ENCODE data around the gene KIFC1. TPM values are rescaled to one million over a fixed set of nuclear protein-coding genes. Genes with fewer than 3 reads are reported as not detected.

Gene KIFC1
- total RNA-seq, 4 donors from 2014 or later = 0.64 to 1.4 TPM; not detected in 2

GRCh38 chr6:33418690-33419291 lies 27.2 kb downstream of the KIFC1 start:
- TF ChIP-seq POLR2A (IDR thresholded peaks at IDR 0.05) (no peak), CTCF (IDR thresholded peaks at IDR 0.05 in 4 of 5, conservative IDR thresholded peaks at IDR 0.05 in 1 of 5) (no peak)
- in situ Hi-C loops (cut with MboI; ENCODE audit: low sequenced_read_pairs in 4 of 4) (loop anchor here in 1 of 4 donors (25.0 kb wide), 1 partner anchor 456 kb away; the partner anchor contains the start of genes BRD2 and HLA-DMA), intact Hi-C loops (cut with DNase I; ENCODE audit: low total_unique reads) (loop anchor here (1.0 to 5.0 kb wide), 2 partner anchors 8 to 216 kb away; partner anchors contain the start of genes HSD17B8, RXRB and SLC39A7)
- H3K27me3 ChIP-seq = no peaks in the 10 kb centered on the region
- H3K36me3 ChIP-seq = peaks cover 0 to 28% of the 10 kb centered on the region in 2 donors
- peak overlapping the region; percentile 49 to 70 (median 60) for H3K4me3 ChIP-seq
- ATAC-seq (no peak), DNase-seq (no peak)
- H3K4me1 ChIP-seq = peaks cover 20 to 22% of the 10 kb centered on the region in 2 donors
- H3K9me3 ChIP-seq = no peaks in the 10 kb centered on the region
- H3K27ac ChIP-seq = peak overlapping the region; percentile 84 to 94 (median 88)

- peak within 1 kb of the TSS in 3 of 4 donors; percentile 26 to 38 (median 34) for H3K4me3 ChIP-seq
- H3K9me3 ChIP-seq = no peaks in the 10 kb centered on the region
- peaks cover 0 to 17% of the 10 kb centered on the region in 2 donors for H3K36me3 ChIP-seq
- DNase-seq (no peak), ATAC-seq (no peak)
- intact Hi-C loops (cut with DNase I; ENCODE audit: low total_unique reads) (loop anchor here (5.0 kb wide), 1 partner anchor 218 kb away; the partner anchor contains the start of genes HSD17B8, RXRB and SLC39A7), in situ Hi-C loops (cut with MboI; ENCODE audit: low sequenced_read_pairs in 4 of 4) (loop anchor here in 1 of 4 donors (25.0 kb wide), 1 partner anchor 458 kb away; the partner anchor contains the start of genes BRD2 and HLA-DMA)
- TF ChIP-seq POLR2A (IDR thresholded peaks at IDR 0.05) (no peak), CTCF (IDR thresholded peaks at IDR 0.05 in 4 of 5, conservative IDR thresholded peaks at IDR 0.05 in 1 of 5) (no peak)
- H3K27me3 ChIP-seq = no peaks in the 10 kb centered on the region
- peak within 1 kb of the TSS; percentile 84 to 94 (median 88) for H3K27ac ChIP-seq
- H3K4me1 ChIP-seq = peaks cover 27 to 28% of the 10 kb centered on the region in 2 donors
Measured at GRCh38 chr6:33419580-33420490, 28.2 kb downstream of the KIFC1 start, which contains the start of gene SYNGAP1. Gene SYNGAP1 (plus strand): TSS chr6:33420065. CDS start chr6:33420265, 200 bp downstream.

GRCh38 chr6:33420491-33421343 lies 29.1 kb downstream of the KIFC1 start:
- Histone ChIP-seq H3K27me3 (no peaks in the 10 kb centered on the region), H3K27ac (peak overlapping the region in 3 of 4 donors; percentile 28 to 94 (median 90)), H3K4me1 (peaks cover 32 to 33% of the 10 kb centered on the region in 2 donors), H3K9me3 (no peaks in the 10 kb centered on the region), H3K4me3 (peak overlapping the region in 2 of 4 donors; percentile 26 to 38), H3K36me3 (peaks cover 0 to 8% of the 10 kb centered on the region in 2 donors)
- in situ Hi-C loops (cut with MboI; ENCODE audit: low sequenced_read_pairs in 4 of 4) = loop anchor here in 1 of 4 donors (25.0 kb wide), 1 partner anchor 458 kb away; the partner anchor contains the start of genes BRD2 and HLA-DMA
- DNase-seq = no peak
- no peak for TF ChIP-seq POLR2A (IDR thresholded peaks at IDR 0.05)
- no peak for TF ChIP-seq CTCF (IDR thresholded peaks at IDR 0.05 in 4 of 5, conservative IDR thresholded peaks at IDR 0.05 in 1 of 5)
- intact Hi-C loops (cut with DNase I; ENCODE audit: low total_unique reads) = no loop called here
- ATAC-seq = no peak

GRCh38 chr6:33421344-33421643 lies 29.7 kb downstream of the KIFC1 start:
- in situ Hi-C loops (cut with MboI; ENCODE audit: low sequenced_read_pairs in 4 of 4) = loop anchor here in 1 of 4 donors (25.0 kb wide), 1 partner anchor 459 kb away; the partner anchor contains the start of genes BRD2 and HLA-DMA
- H3K36me3 ChIP-seq = peaks cover 0 to 2% of the 10 kb centered on the region in 2 donors
- no peak for ATAC-seq
- no peak overlapping the region for H3K4me3 ChIP-seq
- no peaks in the 10 kb centered on the region for H3K27me3 ChIP-seq
- H3K4me1 ChIP-seq = peaks cover 32 to 37% of the 10 kb centered on the region in 2 donors
- no peak for DNase-seq
- H3K27ac ChIP-seq = no peak overlapping the region
- TF ChIP-seq POLR2A (IDR thresholded peaks at IDR 0.05) (no peak), CTCF (IDR thresholded peaks at IDR 0.05 in 4 of 5, conservative IDR thresholded peaks at IDR 0.05 in 1 of 5) (no peak)
- no peaks in the 10 kb centered on the region for H3K9me3 ChIP-seq
- intact Hi-C loops (cut with DNase I; ENCODE audit: low total_unique reads) = no loop called here

Measured in gastrocnemius medialis (tissue), 4 donors.